Measurements from ENCODE around the gene LYSMD1.
"Not testable (repeated sequence)": the region's sequence is repeated elsewhere in the genome, so short reads cannot be mapped to it uniquely, and the experiment has no call there.

LYSMD1 gene, protein sequence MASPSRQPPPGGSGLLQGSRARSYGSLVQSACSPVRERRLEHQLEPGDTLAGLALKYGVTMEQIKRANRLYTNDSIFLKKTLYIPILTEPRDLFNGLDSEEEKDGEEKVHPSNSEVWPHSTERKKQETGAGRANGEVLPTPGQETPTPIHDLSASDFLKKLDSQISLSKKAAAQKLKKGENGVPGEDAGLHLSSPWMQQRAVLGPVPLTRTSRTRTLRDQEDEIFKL

GRCh38 chr1:151165738-151166504 is at the start of gene LYSMD1, which contains the start of gene SCNM1:
Gene LYSMD1, minus strand, starts transcription at chr1:151165902. Its CDS starts 644 bp downstream, at chr1:151165258.
Gene SCNM1, plus strand, starts transcription at chr1:151166144. Its CDS starts 9 bp downstream, at chr1:151166153.
- DNase-seq (ENCODE audit: low read depth, low spot score), result peak; percentile 96
- peak within 1 kb of the TSS; percentile 85 for H3K27ac ChIP-seq

GRCh38 chr1:151213560-151213959 is 47.9 kb upstream of the LYSMD1 start:
- DNase-seq (ENCODE audit: low read depth, low spot score), result no peak
- H3K27ac ChIP-seq, result peak overlapping the region; percentile 69

DNA sequence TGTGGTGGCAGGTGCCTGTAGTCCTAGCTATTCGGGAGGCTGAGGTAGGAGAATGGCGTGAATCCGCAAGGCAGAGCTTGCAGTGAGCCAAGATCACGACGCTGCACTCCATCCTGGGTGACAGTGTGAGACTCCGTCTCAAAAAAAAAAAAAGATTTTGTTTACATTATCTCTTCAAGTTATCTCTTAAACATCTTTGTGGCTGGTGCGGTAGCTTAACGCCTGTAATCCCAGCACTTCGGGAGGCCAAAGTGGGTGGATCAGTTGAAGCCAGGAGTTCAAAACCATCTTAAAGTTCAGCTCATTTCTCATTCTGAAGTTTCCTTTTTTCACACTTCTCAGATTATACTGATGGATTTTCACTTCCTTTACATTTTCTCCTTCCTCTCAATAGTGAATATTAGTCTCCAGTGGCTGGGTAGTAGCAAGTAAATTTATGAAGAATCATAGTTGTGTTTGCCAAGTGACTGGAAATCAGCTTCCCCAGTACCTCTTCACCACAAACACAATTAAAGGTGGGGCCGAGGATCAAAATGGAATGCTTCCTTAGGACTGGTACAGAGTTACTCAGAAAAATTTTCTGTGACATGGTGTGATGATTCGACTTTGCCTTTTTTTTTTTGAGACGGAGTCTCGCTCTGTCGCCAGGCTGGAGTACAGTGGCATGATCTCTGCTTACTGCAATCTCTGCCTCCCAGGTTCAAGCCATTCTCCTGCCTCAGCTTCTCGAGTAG is 46.4 kb upstream of the LYSMD1 start:
- H3K27ac ChIP-seq, result peak overlapping the region; percentile 69
- no peak for DNase-seq (ENCODE audit: low read depth, low spot score)

GRCh38 chr1:151210830-151211229 is 45.1 kb upstream of the LYSMD1 start:
- no peak for DNase-seq (ENCODE audit: low read depth, low spot score)

GRCh38 chr1:151205381-151205965 is 39.8 kb upstream of the LYSMD1 start:
- H3K27ac ChIP-seq; DNase-seq (ENCODE audit: low read depth, low spot score): not testable (repeated sequence)

More at GRCh38 chr1:151210830-151211229, 45.1 kb upstream of the LYSMD1 start:
- peak overlapping the region; percentile 69 for H3K27ac ChIP-seq

- H3K27ac ChIP-seq, result peak overlapping the region; percentile 98
- DNase-seq (ENCODE audit: low read depth, low spot score), result no peak
Measured at GRCh38 chr1:151199873-151200581, 34.3 kb upstream of the LYSMD1 start.

DNA sequence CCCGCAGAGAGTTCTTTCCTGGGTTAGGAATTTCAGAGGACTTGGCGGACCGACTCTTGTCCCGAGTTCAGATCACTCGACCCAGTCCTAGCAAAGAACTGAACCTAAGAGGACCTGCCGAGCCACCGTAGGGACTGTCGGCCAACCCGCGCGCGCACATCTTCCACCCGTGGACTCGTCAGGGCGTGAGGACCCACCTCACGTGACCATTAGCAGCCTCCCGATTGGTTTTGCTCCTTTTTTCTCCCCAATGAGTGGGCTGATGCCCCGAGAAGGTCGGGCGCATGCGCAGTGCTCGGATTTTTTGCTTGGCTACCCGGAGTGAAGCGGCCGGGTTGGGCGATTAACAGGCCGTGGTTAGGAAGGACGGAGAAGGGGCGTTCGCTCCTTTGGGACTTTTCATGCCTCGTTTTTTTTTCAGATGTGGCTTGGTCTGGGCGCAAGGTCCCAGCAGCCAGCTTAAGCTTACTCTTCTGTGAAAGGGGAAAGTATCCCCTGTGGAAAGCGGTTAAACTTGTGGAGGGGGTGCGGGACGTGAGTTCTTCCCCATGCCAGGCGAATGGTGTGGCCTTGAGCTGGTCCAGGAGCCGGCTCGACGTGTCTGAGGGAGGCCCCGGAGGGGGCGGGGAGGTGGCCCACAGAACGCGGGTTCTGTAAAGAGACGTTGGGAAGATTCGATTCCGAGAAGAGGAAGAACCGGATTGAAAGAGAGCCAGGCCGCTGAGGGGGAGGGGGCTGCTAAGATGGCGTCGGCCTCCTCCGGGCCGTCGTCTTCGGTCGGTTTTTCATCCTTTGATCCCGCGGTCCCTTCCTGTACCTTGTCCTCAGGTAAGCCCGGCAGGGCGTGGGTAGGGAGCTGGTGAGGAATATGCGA is 32.8 kb upstream of the LYSMD1 start, which contains the start of gene PIP5K1A:
PIP5K1A (plus strand) TSS at position 299 of the 874 bp plus-strand sequence; CDS start at position 744, 445 bp downstream.
- DNase-seq (ENCODE audit: low read depth, low spot score), result peak; percentile 77

DNA sequence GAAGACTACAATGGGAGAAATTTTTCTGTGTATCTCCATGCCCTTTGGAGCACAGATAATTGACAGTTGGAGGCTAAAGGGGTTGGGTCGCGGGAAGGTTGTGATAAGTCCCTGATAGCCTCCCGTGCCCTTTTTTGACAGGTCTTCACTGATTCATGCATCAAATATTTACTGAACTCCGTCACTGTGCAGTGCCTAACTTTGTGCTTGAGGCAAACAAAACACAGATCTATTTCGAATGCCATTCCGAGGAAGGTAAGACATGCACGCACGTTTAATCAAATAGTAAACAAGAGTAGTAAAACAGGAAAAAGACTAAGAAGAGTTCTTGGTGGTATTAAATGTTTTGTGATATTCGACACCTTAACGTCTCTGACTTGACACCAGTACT is 32.2 kb upstream of the LYSMD1 start:
- peak overlapping the region; percentile 98 for H3K27ac ChIP-seq
- DNase-seq (ENCODE audit: low read depth, low spot score), result no peak

More for the DNA sequence above, 32.8 kb upstream of the LYSMD1 start, which contains the start of gene PIP5K1A:
- peak within 1 kb of the TSS; percentile 98 for H3K27ac ChIP-seq

- H3K27ac ChIP-seq, result peak overlapping the region; percentile 98
- DNase-seq (ENCODE audit: low read depth, low spot score), result no peak
Measured at GRCh38 chr1:151196292-151196800, 30.6 kb upstream of the LYSMD1 start.

GRCh38 chr1:151194894-151195594 is 29.3 kb upstream of the LYSMD1 start:
- peak; percentile 96 for DNase-seq (ENCODE audit: low read depth, low spot score)
- H3K27ac ChIP-seq, result peak overlapping the region; percentile 98

- DNase-seq (ENCODE audit: low read depth, low spot score), result no peak
- peak overlapping the region; percentile 98 for H3K27ac ChIP-seq
Measured at GRCh38 chr1:151193856-151194255, 28.2 kb upstream of the LYSMD1 start.

- H3K27ac ChIP-seq, result peak overlapping the region; percentile 98
- DNase-seq (ENCODE audit: low read depth, low spot score), result no peak
Measured at GRCh38 chr1:151193304-151193703, 27.6 kb upstream of the LYSMD1 start.

GRCh38 chr1:151192047-151192446 is 26.3 kb upstream of the LYSMD1 start:
- no peak overlapping the region for H3K27ac ChIP-seq
- no peak for DNase-seq (ENCODE audit: low read depth, low spot score)

DNA sequence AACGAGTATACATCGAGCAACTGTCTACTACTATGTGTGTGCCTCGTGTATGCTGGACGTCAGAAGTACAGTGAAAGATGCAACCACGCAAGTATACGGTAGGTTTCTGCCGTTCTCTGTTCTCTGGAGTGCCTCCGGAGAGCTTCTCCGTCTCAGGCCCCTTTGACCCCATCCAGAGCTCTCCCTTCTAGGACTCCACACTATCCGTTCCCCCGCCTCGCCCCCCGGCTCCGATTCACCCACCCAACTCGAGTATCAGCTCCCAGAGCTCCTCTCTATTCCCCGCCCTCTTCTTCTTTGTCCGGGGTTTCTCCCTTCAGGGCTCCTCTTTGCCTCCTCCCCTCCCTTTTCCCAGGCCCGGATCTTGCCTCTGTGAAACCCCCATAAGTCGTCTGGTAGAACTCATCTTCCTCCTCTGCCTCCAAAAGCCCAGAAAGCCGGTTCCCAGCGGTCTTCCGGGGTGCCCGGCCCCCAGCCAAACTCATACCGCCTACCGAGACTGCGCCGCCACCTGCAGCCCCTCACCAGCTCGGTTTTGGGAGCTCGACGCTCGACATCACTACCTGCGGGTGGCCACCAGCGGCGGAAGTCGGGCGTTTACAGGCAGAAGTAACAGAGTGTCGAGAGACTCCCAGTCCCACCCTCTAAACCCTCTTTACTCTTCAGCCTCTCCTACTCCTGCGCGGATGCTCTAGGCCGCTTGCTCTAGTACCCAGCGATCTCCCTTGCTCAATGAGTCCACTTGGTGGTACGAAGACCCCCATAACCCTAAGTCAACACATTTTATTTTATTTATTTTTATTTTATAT is 24.1 kb upstream of the LYSMD1 start, which contains the start of gene VPS72:
VPS72 (minus strand) TSS at position 561 of the 809 bp plus-strand sequence; CDS start at position 485, 76 bp downstream.
- no peak for DNase-seq (ENCODE audit: low read depth, low spot score)

GRCh38 chr1:151188667-151189066 is 23.0 kb upstream of the LYSMD1 start:
- DNase-seq (ENCODE audit: low read depth, low spot score), result not testable (repeated sequence)
- H3K27ac ChIP-seq, result peak overlapping the region; percentile 86

More for the DNA sequence above, 24.1 kb upstream of the LYSMD1 start, which contains the start of gene VPS72:
- peak within 1 kb of the TSS; percentile 86 for H3K27ac ChIP-seq

- peak overlapping the region; percentile 86 for H3K27ac ChIP-seq
Measured at GRCh38 chr1:151187205-151187604, 21.5 kb upstream of the LYSMD1 start.

DNA sequence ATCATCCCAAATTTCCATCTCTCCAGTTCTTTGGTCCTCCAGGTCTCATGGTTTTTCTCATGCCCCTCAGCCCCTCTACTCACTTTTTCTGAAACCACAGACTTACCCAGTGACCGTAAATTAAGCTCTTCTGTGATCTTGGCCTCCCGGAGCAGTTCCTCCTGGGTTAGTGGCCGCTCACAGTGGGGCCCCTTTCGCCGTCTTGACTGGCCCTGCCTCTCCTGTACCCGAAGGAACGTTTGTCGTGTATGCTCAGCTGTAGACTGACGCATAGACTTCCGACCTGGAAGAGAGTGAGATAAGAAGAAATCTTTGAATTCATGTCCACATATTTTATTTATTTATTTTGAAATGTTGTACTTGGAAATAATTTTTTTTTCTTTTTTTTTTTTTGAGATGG is 18.5 kb upstream of the LYSMD1 start:
- H3K27ac ChIP-seq, result no peak overlapping the region
- no peak for DNase-seq (ENCODE audit: low read depth, low spot score)

More at GRCh38 chr1:151187205-151187604, 21.5 kb upstream of the LYSMD1 start:
- DNase-seq (ENCODE audit: low read depth, low spot score), result no peak

Measured in epithelial cell of prostate (primary cell).